ENCODE measurements around the gene PRDX3.
"Not testable (repeated sequence)": the region's sequence is repeated elsewhere in the genome, so short reads cannot be mapped to it uniquely, and the experiment has no call there.

PRDX3 gene

GRCh38 chr10:119165171-119166117 lies 13.2 kb downstream of the PRDX3 start, which contains the start of gene SFXN4:
SFXN4 (minus strand) TSS chr10:119165714; CDS start chr10:119165647, 67 bp downstream.
- no peak for DNase-seq (ENCODE audit: low read depth)

GRCh38 chr10:119162452-119163092 lies 16.0 kb downstream of the PRDX3 start:
- DNase-seq (ENCODE audit: low read depth) = no peak

GRCh38 chr10:119161680-119162451 lies 16.7 kb downstream of the PRDX3 start:
- no peak for DNase-seq (ENCODE audit: low read depth)

- no peak for DNase-seq (ENCODE audit: low read depth)
These were observed 19.3 kb downstream of the PRDX3 start for GRCh38 chr10:119159332-119159731.

GRCh38 chr10:119153661-119154060 lies 25.0 kb downstream of the PRDX3 start:
- DNase-seq (ENCODE audit: low read depth) = no peak

- DNase-seq (ENCODE audit: low read depth) = no peak
These were observed 25.6 kb downstream of the PRDX3 start for GRCh38 chr10:119153041-119153440.

GRCh38 chr10:119151601-119152000 lies 27.0 kb downstream of the PRDX3 start:
- DNase-seq (ENCODE audit: low read depth) = not testable (repeated sequence)

GRCh38 chr10:119149729-119150128 lies 28.9 kb downstream of the PRDX3 start:
- DNase-seq (ENCODE audit: low read depth) = no peak

- DNase-seq (ENCODE audit: low read depth) = no peak
These were observed 29.5 kb downstream of the PRDX3 start for GRCh38 chr10:119149157-119149556.

GRCh38 chr10:119143657-119144056 lies 35.0 kb downstream of the PRDX3 start:
- DNase-seq (ENCODE audit: low read depth) = no peak

GRCh38 chr10:119140603-119141245 lies 37.9 kb downstream of the PRDX3 start:
- DNase-seq (ENCODE audit: low read depth) = no peak

GRCh38 chr10:119139464-119140067 lies 39.0 kb downstream of the PRDX3 start:
- peak; percentile 1 for DNase-seq (ENCODE audit: low read depth)

GRCh38 chr10:119138346-119139306 lies 40.0 kb downstream of the PRDX3 start:
- DNase-seq (ENCODE audit: low read depth) = no peak

GRCh38 chr10:119137878-119138277 lies 40.7 kb downstream of the PRDX3 start:
- not testable (repeated sequence) for DNase-seq (ENCODE audit: low read depth)

GRCh38 chr10:119136084-119136483 lies 42.5 kb downstream of the PRDX3 start:
- DNase-seq (ENCODE audit: low read depth) = no peak

GRCh38 chr10:119135513-119135881 lies 43.1 kb downstream of the PRDX3 start:
- no peak for DNase-seq (ENCODE audit: low read depth)

GRCh38 chr10:119133949-119134348 lies 44.7 kb downstream of the PRDX3 start:
- no peak for DNase-seq (ENCODE audit: low read depth)

- DNase-seq (ENCODE audit: low read depth) = no peak
These were observed 45.9 kb downstream of the PRDX3 start for GRCh38 chr10:119132521-119133345.

- no peak for DNase-seq (ENCODE audit: low read depth)
These were observed 46.9 kb downstream of the PRDX3 start for GRCh38 chr10:119131512-119132240.

Measured in HS-27A (cell line).